Transverse colon (tissue), 4 donors: ENCODE measurements around the gene STON2.

ENCODE experiments used
- EP300 ChIP-seq: sonication (generic); formaldehyde crosslinking; IDR thresholded peaks from one replicate; pipeline ENCODE4 v1.6.1; 2017; ENCODE audit warnings: antibody characterized with exemption, low read depth
- POLR2A ChIP-seq: fragments of 450-650 bp; IDR thresholded peaks from one replicate; pipeline ENCODE4 v1.6.1; 2016; ENCODE audit warnings: antibody characterized with exemption, mild to moderate bottlenecking, moderate library complexity
- POLR2AphosphoS5 ChIP-seq, 3 donors: sonication (generic); formaldehyde crosslinking; IDR thresholded peaks; one replicate each; pipeline ENCODE4 v1.6.1; 2016; ENCODE audit warnings: antibody characterized with exemption in 3 of 3
- TF ChIP-seq, protein P1 (sequence below), 5 experiments: fragments of 200-600 bp in 3 of 5; fragments of 450-650 bp in 2 of 5; sonication (generic) in 3 of 5; IDR thresholded peaks; 1 replicate in 2 of 5; 2 replicates in 3 of 5; pipeline ENCODE4 v1.5.1; 2016 to 2017; ENCODE audit warnings: antibody characterized with exemption in 5 of 5, inconsistent platforms in 3 of 5, mild to moderate bottlenecking in 2 of 5, moderate library complexity in 1 of 5

DNA sequence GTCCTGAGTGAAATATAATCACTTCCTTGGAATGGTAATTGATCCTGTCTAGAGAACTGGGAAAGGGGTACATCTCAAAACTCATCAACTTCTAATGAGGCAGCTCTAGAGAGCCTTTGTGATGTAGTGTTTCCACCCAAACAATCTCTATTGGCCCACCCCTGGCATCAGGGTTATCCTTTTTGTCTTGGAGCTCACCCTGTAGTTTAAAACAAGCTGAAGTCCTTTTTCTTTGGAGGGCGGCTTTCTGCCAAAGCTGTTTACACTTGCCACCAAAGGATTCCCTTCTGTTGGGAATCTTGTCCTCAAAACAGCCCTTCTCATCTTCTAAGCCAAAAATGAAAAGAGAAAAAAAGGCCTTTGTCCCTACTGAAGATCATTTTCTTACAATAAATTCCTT, 118.8 kb downstream of the STON2 start:
- TF ChIP-seq, protein P1, sequence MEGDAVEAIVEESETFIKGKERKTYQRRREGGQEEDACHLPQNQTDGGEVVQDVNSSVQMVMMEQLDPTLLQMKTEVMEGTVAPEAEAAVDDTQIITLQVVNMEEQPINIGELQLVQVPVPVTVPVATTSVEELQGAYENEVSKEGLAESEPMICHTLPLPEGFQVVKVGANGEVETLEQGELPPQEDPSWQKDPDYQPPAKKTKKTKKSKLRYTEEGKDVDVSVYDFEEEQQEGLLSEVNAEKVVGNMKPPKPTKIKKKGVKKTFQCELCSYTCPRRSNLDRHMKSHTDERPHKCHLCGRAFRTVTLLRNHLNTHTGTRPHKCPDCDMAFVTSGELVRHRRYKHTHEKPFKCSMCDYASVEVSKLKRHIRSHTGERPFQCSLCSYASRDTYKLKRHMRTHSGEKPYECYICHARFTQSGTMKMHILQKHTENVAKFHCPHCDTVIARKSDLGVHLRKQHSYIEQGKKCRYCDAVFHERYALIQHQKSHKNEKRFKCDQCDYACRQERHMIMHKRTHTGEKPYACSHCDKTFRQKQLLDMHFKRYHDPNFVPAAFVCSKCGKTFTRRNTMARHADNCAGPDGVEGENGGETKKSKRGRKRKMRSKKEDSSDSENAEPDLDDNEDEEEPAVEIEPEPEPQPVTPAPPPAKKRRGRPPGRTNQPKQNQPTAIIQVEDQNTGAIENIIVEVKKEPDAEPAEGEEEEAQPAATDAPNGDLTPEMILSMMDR (IDR thresholded peaks at IDR 0.05), result no peak
- TF ChIP-seq POLR2A, result no peak
- TF ChIP-seq EP300, result no peak
- no peak for TF ChIP-seq POLR2AphosphoS5 (IDR thresholded peaks at IDR 0.05)
